ENCODE data around the gene SIDT2. TPM values are rescaled to one million over a fixed set of nuclear protein-coding genes. Genes with fewer than 3 reads are reported as not detected.
A peak's percentile ranks its signal among the peaks of the same experiment; 100 is the strongest.

The SIDT2 gene
- total and polyA plus RNA-seq, 2 of the 13 experiments (the other 11 are each of a cell fraction or from before 2014, with no cell fraction given), result 11.5 to 28.0 TPM

DNA sequence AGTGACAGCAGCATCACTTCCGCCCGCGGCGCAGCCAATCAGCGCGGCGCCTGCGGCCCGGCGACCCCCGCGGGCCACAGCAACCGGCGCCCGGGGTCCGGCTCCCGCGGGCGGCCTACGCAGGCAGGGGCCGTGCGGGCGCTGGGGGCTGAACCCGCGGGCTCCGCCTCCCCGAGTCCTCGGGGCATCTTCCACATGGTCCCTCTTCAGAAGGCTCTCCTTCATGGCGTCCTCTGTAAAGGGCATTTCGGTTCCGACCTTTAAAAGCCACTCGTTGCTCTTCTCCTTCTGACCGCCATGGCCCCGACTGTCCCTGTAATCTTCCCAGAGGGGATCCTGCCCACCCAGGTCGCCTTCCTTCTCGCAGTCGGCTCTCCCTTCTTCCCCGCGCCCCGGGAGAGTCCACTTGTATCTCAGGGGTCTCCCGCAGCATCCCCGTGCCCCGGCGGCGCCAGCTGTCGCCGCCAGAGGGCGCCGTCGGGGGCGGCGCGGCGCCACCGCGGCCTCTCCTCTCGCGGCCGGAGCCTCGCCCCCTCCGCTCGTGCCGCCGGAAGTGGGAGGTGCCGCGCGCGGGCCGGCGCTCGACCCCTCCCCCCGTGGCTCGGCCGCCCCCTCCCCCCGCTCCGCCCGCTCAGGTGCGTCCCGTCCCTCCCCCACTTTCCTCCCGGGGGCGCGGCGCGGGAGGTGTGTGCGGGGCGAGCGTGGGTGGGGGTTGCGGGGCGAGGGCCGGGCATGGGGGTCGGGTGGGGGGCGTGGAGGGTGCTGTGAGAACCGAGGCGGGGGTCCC, 53.7 kb downstream of the SIDT2 start, which contains the start of gene RNF214 (continued):
- TF ChIP-seq, protein P1, sequence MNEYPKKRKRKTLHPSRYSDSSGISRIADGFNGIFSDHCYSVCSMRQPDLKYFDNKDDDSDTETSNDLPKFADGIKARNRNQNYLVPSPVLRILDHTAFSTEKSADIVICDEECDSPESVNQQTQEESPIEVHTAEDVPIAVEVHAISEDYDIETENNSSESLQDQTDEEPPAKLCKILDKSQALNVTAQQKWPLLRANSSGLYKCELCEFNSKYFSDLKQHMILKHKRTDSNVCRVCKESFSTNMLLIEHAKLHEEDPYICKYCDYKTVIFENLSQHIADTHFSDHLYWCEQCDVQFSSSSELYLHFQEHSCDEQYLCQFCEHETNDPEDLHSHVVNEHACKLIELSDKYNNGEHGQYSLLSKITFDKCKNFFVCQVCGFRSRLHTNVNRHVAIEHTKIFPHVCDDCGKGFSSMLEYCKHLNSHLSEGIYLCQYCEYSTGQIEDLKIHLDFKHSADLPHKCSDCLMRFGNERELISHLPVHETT (CRISPR knock-in tag; conservative IDR thresholded peaks at IDR 0.05), result peak; percentile 87
- TF ChIP-seq MXI1 (IDR thresholded peaks at IDR 0.05; ENCODE audit: borderline replicate concordance, low read depth, low read length) (peak; percentile 64; the same call in 2 of the 3 replicates), SOX5 (CRISPR knock-in tag; IDR thresholded peaks at IDR 0.05; ENCODE audit: borderline replicate concordance) (no peak), SSRP1 (CRISPR knock-in tag; IDR thresholded peaks at IDR 0.05) (no peak), POLR2G (IDR thresholded peaks at IDR 0.05; ENCODE audit: low read depth, low read length) (peak; percentile 18; the same call in 1 of the 2 replicates), SP4 (CRISPR knock-in tag; IDR thresholded peaks at IDR 0.05) (no peak; the same call in 1 of the 2 replicates), GATA4 (IDR thresholded peaks at IDR 0.05; ENCODE audit: borderline replicate concordance, low read depth) (no peak), BCL6 (CRISPR knock-in tag; IDR thresholded peaks at IDR 0.05) (no peak)
- TF ChIP-seq, protein P2, sequence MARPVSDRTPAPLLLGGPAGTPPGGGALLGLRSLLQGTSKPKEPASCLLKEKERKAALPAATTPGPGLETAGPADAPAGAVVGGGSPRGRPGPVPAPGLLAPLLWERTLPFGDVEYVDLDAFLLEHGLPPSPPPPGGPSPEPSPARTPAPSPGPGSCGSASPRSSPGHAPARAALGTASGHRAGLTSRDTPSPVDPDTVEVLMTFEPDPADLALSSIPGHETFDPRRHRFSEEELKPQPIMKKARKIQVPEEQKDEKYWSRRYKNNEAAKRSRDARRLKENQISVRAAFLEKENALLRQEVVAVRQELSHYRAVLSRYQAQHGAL (CRISPR knock-in tag; IDR thresholded peaks at IDR 0.05; ENCODE audit: not compliant biosample characterization), result no peak
- TF ChIP-seq, protein P3, sequence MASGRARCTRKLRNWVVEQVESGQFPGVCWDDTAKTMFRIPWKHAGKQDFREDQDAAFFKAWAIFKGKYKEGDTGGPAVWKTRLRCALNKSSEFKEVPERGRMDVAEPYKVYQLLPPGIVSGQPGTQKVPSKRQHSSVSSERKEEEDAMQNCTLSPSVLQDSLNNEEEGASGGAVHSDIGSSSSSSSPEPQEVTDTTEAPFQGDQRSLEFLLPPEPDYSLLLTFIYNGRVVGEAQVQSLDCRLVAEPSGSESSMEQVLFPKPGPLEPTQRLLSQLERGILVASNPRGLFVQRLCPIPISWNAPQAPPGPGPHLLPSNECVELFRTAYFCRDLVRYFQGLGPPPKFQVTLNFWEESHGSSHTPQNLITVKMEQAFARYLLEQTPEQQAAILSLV (CRISPR knock-in tag; IDR thresholded peaks at IDR 0.05; ENCODE audit: borderline replicate concordance), result no peak
- TF ChIP-seq, protein P4, sequence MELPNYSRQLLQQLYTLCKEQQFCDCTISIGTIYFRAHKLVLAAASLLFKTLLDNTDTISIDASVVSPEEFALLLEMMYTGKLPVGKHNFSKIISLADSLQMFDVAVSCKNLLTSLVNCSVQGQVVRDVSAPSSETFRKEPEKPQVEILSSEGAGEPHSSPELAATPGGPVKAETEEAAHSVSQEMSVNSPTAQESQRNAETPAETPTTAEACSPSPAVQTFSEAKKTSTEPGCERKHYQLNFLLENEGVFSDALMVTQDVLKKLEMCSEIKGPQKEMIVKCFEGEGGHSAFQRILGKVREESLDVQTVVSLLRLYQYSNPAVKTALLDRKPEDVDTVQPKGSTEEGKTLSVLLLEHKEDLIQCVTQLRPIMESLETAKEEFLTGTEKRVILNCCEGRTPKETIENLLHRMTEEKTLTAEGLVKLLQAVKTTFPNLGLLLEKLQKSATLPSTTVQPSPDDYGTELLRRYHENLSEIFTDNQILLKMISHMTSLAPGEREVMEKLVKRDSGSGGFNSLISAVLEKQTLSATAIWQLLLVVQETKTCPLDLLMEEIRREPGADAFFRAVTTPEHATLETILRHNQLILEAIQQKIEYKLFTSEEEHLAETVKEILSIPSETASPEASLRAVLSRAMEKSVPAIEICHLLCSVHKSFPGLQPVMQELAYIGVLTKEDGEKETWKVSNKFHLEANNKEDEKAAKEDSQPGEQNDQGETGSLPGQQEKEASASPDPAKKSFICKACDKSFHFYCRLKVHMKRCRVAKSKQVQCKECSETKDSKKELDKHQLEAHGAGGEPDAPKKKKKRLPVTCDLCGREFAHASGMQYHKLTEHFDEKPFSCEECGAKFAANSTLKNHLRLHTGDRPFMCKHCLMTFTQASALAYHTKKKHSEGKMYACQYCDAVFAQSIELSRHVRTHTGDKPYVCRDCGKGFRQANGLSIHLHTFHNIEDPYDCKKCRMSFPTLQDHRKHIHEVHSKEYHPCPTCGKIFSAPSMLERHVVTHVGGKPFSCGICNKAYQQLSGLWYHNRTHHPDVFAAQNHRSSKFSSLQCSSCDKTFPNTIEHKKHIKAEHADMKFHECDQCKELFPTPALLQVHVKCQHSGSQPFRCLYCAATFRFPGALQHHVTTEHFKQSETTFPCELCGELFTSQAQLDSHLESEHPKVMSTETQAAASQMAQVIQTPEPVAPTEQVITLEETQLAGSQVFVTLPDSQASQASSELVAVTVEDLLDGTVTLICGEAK (IDR thresholded peaks at IDR 0.05), result no peak
- TF ChIP-seq, protein P4 (CRISPR knock-in tag; IDR thresholded peaks at IDR 0.05), result no peak

All from HepG2 (cell line).